ENCODE data around the gene FXYD6.

GRCh38 chr11:117819096-117820040 is 57.1 kb downstream of the FXYD6 start:
- TF ChIP-seq CTCF (IDR thresholded peaks at IDR 0.05; ENCODE audit: low read depth, low read length) = peak; percentile 93
- no peak for TF ChIP-seq EZH2phosphoT487 (IDR thresholded peaks at IDR 0.05; ENCODE audit: low read depth)

Data from OCI-LY3 (cell line).